Measurements from ENCODE around the gene ZP1. TPM values are rescaled to one million over a fixed set of nuclear protein-coding genes. Genes with fewer than 3 reads are reported as not detected.

ZP1 gene
- total RNA-seq, 6 donors from 2014 or later, result not detected

DNA sequence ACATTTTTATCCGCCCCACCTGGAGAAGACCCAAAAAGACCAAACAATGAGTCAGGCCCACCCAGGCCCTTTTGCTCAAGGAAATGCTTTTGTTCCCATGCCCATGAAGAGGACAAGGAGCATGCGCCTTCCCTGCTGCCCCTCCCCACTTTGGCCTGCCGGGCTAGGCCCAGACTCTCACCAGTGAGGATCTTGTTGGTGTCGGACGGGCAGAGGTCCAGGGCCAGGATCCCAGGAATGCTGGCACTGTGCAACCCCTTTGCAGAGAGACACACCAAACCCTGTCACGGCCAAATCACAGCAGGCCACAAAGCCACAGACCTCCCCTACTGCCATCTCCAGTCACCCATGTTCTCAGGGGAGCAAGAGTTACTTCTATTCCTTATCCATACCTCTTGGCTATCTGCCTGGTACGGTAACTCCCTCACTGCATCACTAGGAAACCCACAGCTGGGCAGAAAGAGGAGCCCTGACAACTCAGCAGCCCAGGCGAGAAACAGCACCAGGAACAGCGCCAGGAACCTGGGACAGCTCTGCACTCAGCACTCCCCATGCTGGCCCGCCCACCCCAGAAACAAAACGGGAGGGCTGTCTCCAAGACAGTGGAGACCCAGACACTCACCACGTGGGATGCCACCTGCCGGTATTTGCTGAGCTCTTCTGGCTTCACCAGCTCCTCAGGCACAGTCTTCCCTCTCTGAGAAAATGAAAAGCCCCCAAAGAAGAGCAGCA is 33.5 kb downstream of the ZP1 start:
- Histone ChIP-seq H3K36me3 (peaks cover 58 to 77% (median 70%) of the 10 kb centered on the region in 4 donors), H3K27me3 (no peaks in the 10 kb centered on the region), H3K4me1 (peaks cover 14 to 17% (median 15%) of the 10 kb centered on the region in 4 donors), H3K9me3 (no peaks in the 10 kb centered on the region), H3K27ac (no peak overlapping the region), H3K4me3 (no peak overlapping the region)
- WGBS, 2 donors, result 93 to 98% methylated on average over 9 to 13 of the region's 13 CpGs
- ATAC-seq (ENCODE audit: low FRiP score in 2 of 2), result no peak
- TF ChIP-seq POLR2A (IDR thresholded peaks at IDR 0.05), result no peak
- TF ChIP-seq EP300 (IDR thresholded peaks at IDR 0.05), result no peak
- no peak for TF ChIP-seq POLR2AphosphoS5 (IDR thresholded peaks at IDR 0.05)
- TF ChIP-seq, protein P1, sequence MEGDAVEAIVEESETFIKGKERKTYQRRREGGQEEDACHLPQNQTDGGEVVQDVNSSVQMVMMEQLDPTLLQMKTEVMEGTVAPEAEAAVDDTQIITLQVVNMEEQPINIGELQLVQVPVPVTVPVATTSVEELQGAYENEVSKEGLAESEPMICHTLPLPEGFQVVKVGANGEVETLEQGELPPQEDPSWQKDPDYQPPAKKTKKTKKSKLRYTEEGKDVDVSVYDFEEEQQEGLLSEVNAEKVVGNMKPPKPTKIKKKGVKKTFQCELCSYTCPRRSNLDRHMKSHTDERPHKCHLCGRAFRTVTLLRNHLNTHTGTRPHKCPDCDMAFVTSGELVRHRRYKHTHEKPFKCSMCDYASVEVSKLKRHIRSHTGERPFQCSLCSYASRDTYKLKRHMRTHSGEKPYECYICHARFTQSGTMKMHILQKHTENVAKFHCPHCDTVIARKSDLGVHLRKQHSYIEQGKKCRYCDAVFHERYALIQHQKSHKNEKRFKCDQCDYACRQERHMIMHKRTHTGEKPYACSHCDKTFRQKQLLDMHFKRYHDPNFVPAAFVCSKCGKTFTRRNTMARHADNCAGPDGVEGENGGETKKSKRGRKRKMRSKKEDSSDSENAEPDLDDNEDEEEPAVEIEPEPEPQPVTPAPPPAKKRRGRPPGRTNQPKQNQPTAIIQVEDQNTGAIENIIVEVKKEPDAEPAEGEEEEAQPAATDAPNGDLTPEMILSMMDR (IDR thresholded peaks at IDR 0.05), result no peak
- no peak for DNase-seq

DNA sequence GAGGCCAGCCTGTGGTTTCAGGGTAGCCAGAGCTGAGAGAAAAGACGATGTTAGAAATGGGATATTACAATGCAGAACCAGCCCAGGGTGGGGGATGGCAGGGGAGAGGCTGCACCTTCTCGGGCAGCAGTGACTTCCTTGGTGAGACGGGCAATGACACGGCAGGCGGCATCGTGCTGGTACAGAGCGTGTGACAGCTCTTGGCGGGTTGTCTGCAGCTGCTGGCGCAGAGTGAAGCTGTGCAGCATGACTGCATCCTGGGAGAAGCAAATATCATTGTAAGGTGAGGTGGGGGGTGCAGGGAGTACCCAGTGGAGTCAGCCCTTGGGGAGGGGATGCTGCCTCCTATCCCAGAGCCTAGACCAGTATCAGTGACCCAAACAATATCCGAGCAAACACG is 35.3 kb downstream of the ZP1 start:
- no peak for ATAC-seq (ENCODE audit: low FRiP score in 2 of 2)
- Histone ChIP-seq H3K9me3 (no peaks in the 10 kb centered on the region), H3K4me3 (no peak overlapping the region), H3K27ac (no peak overlapping the region), H3K4me1 (peaks cover 15 to 26% (median 19%) of the 10 kb centered on the region in 4 donors), H3K36me3 (peaks cover 40 to 59% (median 53%) of the 10 kb centered on the region in 4 donors), H3K27me3 (no peaks in the 10 kb centered on the region)
- TF ChIP-seq POLR2A (IDR thresholded peaks at IDR 0.05) (no peak), EP300 (IDR thresholded peaks at IDR 0.05) (no peak), POLR2AphosphoS5 (IDR thresholded peaks at IDR 0.05) (no peak)
- TF ChIP-seq, protein P1 (IDR thresholded peaks at IDR 0.05), result no peak
- 86 to 91% methylated on average over 10 to 11 of the region's 11 CpGs for WGBS, 2 donors
- no peak for DNase-seq

DNA sequence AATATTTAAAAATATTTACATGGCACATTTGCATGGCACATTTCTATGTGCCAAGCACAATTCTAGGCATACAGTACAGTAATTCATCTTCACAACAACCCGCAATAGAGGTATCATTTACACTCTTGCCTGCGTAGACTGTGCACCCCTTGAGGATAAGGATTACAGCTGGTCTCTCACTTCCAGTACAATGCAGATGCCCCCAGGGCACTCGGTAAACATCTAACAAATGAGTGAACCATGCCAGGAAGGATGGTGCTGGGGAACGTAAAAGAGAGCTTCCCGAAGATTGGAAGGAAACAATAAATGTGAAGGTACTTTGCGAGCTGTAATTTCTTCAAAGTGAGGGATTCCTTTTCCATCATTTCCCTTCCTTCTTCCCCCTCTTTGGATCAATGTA is 37.7 kb downstream of the ZP1 start:
- peaks cover 15 to 26% (median 19%) of the 10 kb centered on the region in 4 donors for H3K4me1 ChIP-seq
- no peaks in the 10 kb centered on the region for H3K9me3 ChIP-seq
- H3K27me3 ChIP-seq, result no peaks in the 10 kb centered on the region
- DNase-seq (no peak), ATAC-seq (ENCODE audit: low FRiP score in 2 of 2) (no peak)
- TF ChIP-seq EP300 (IDR thresholded peaks at IDR 0.05), result no peak
- TF ChIP-seq POLR2AphosphoS5 (IDR thresholded peaks at IDR 0.05), result no peak
- no peak for TF ChIP-seq POLR2A (IDR thresholded peaks at IDR 0.05)
- TF ChIP-seq, protein P1 (IDR thresholded peaks at IDR 0.05), result no peak
- peak overlapping the region in 1 of 4 donors; percentile 94 for H3K27ac ChIP-seq
- 39 to 50% methylated on average over 6 of the region's 6 CpGs for WGBS, 2 donors
- peaks cover 25 to 37% (median 34%) of the 10 kb centered on the region in 4 donors for H3K36me3 ChIP-seq
- peak overlapping the region in 3 of 4 donors; percentile 88 to 96 (median 95) for H3K4me3 ChIP-seq

DNA sequence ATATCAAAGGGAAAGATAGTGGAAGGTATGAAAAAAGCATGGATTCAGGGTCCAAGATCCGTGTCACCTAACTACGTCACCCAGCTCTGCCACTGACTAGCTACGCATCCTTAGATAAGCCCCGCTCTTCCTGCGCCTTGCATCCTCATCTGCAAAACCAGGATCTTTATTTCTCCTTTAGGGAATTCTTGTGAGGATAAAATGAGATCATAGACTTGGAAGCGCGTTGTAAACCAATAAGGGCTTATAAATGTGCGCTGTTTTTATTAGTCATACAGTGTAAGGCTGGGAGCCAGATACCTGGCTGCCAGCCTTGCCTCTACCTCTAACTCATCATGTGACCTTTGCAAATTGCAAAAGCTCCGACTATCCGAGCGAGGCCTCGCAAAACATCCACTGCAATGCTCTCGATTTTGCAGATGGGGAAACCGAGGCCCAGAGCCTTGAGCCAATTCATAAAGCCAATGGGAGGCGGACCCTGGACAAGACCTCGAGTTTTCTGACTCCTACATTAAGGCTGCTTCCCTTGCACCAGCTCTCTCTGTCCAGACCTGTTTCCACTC is 38.3 kb downstream of the ZP1 start:
- Histone ChIP-seq H3K27ac (peak overlapping the region; percentile 92 to 95 (median 94)), H3K36me3 (peaks cover 23 to 31% (median 28%) of the 10 kb centered on the region in 4 donors), H3K27me3 (no peaks in the 10 kb centered on the region), H3K4me3 (peak overlapping the region; percentile 88 to 98 (median 96)), H3K9me3 (no peaks in the 10 kb centered on the region), H3K4me1 (peaks cover 19 to 26% (median 22%) of the 10 kb centered on the region in 4 donors)
- ATAC-seq (ENCODE audit: low FRiP score in 2 of 2) (peak in 1 of 2 donors; percentile 25), DNase-seq (no peak)
- 7 to 11% methylated on average over 14 to 16 of the region's 16 CpGs for WGBS, 2 donors
- no peak for TF ChIP-seq EP300 (IDR thresholded peaks at IDR 0.05)
- TF ChIP-seq POLR2A (IDR thresholded peaks at IDR 0.05), result no peak
- TF ChIP-seq, protein P1 (IDR thresholded peaks at IDR 0.05), result no peak
- TF ChIP-seq POLR2AphosphoS5 (IDR thresholded peaks at IDR 0.05), result no peak

Data from upper lobe of left lung (tissue), 6 donors.